Posterior vena cava (tissue), 2 donors: ENCODE data around the gene KRT4. TPM values are rescaled to one million over a fixed set of nuclear protein-coding genes. Genes with fewer than 3 reads are reported as not detected.

ENCODE experiments used
- DNase-seq: peaks from one replicate; pipeline ENCODE4 v3.0.0-alpha.2; 2020; ENCODE audit warnings: low spot score
- intact Hi-C, 2 donors: fragments of 100-400 bp; cut with DNase I; formaldehyde crosslinking; loops; one replicate each; pipeline versions ENCODE4 v1.14.1 to v1.14.2; 2022 to 2023
- total RNA-seq, 2 donors: library from RNA; stranded (reverse); fragmentation: NEBNext Ultra II Directional; extraction: Animal tissue kit (Norgen Biotek cat#: 25700); gene quantifications; one replicate each; pipeline ENCODE4 v1.2.1, GENCODE V29; 2021
- donor health status: DM: yes; HTN: yes; CAD: no.
- donor health status: DM: yes; HTN: yes; CAD: no.

Gene KRT4
- total RNA-seq, 2 donors from 2014 or later: not detected

- intact Hi-C loops: no loop called here
- peak; percentile 31 for DNase-seq
These were observed 1.2 kb downstream of the KRT4 start for GRCh38 chr12:52812749-52813148.

- no peak for DNase-seq
These were observed 1.9 kb downstream of the KRT4 start for GRCh38 chr12:52812073-52812400.

GRCh38 chr12:52811191-52812072 lies 2.5 kb downstream of the KRT4 start:
- peak; percentile 32 for DNase-seq
- intact Hi-C loops: no loop called here

More at GRCh38 chr12:52812073-52812400, 1.9 kb downstream of the KRT4 start:
- intact Hi-C loops: no loop called here

GRCh38 chr12:52810554-52810953 lies 3.4 kb downstream of the KRT4 start:
- intact Hi-C loops: no loop called here
- DNase-seq: peak; percentile 20

- DNase-seq: peak; percentile 11
- intact Hi-C loops: no loop called here
These were observed 4.8 kb downstream of the KRT4 start for GRCh38 chr12:52809166-52809565.

- peak; percentile 64 for DNase-seq
- intact Hi-C loops: no loop called here
These were observed 5.2 kb downstream of the KRT4 start for GRCh38 chr12:52808573-52809160.

GRCh38 chr12:52807544-52808470 lies 6.1 kb downstream of the KRT4 start:
- intact Hi-C loops: no loop called here
- DNase-seq: peak; percentile 38

GRCh38 chr12:52806821-52807543 lies 6.9 kb downstream of the KRT4 start:
- DNase-seq: no peak
- intact Hi-C loops: no loop called here

- intact Hi-C loops: no loop called here
- DNase-seq: no peak
These were observed 7.6 kb downstream of the KRT4 start for GRCh38 chr12:52806169-52806811.

GRCh38 chr12:52805739-52806138 lies 8.2 kb downstream of the KRT4 start:
- no peak for DNase-seq
- intact Hi-C loops: no loop called here

- intact Hi-C loops: no loop called here
- DNase-seq: no peak
These were observed 8.9 kb downstream of the KRT4 start for GRCh38 chr12:52805000-52805399.

GRCh38 chr12:52802442-52802841 lies 11.5 kb downstream of the KRT4 start:
- DNase-seq: no peak
- intact Hi-C loops: no loop called here

- intact Hi-C loops: no loop called here
- no peak for DNase-seq
These were observed 12.1 kb downstream of the KRT4 start for GRCh38 chr12:52801773-52802172.

GRCh38 chr12:52800259-52800917 lies 13.5 kb downstream of the KRT4 start:
- DNase-seq: no peak
- intact Hi-C loops: no loop called here

- intact Hi-C loops: no loop called here
- no peak for DNase-seq
These were observed 14.3 kb downstream of the KRT4 start for GRCh38 chr12:52799505-52800211.

GRCh38 chr12:52798671-52799504 lies 15.0 kb downstream of the KRT4 start:
- intact Hi-C loops: no loop called here
- DNase-seq: no peak
